ENCODE measurements around the gene FBLIM1.
"Not testable (repeated sequence)": the region's sequence is repeated elsewhere in the genome, so short reads cannot be mapped to it uniquely, and the experiment has no call there.

The FBLIM1 gene

GRCh38 chr1:15820478-15820877 lies 61.9 kb downstream of the FBLIM1 start:
- no peak for DNase-seq

- no peak for DNase-seq
Observed at GRCh38 chr1:15825800-15826199, 67.2 kb downstream of the FBLIM1 start.

GRCh38 chr1:15826810-15827507 lies 68.4 kb downstream of the FBLIM1 start:
- DNase-seq: no peak

- not testable (repeated sequence) for DNase-seq
Observed at GRCh38 chr1:15827567-15827966, 69.0 kb downstream of the FBLIM1 start.

- DNase-seq: not testable (repeated sequence)
Observed at GRCh38 chr1:15828931-15829330, 70.3 kb downstream of the FBLIM1 start.

GRCh38 chr1:15830258-15830657 lies 71.7 kb downstream of the FBLIM1 start:
- no peak for DNase-seq

- DNase-seq: peak; percentile 88
Observed at GRCh38 chr1:15833069-15833679, 74.6 kb downstream of the FBLIM1 start.

- peak; percentile 83 for DNase-seq
Observed at GRCh38 chr1:15833842-15834405, 75.3 kb downstream of the FBLIM1 start.

- DNase-seq: peak; percentile 87
Observed at GRCh38 chr1:15834406-15835204, 76.0 kb downstream of the FBLIM1 start.

GRCh38 chr1:15835205-15835740 lies 76.7 kb downstream of the FBLIM1 start:
- DNase-seq: no peak

GRCh38 chr1:15835741-15836510 lies 77.3 kb downstream of the FBLIM1 start:
- peak; percentile 99 for DNase-seq
